HG03108 (cell line): ENCODE data around the gene SLC49A4.
"Not testable (repeated sequence)": the region's sequence is repeated elsewhere in the genome, so short reads cannot be mapped to it uniquely, and the experiment has no call there.

Source experiments
- ATAC-seq: cut with Tn5 transposase; IDR thresholded peaks from one replicate; pipeline ENCODE4 v1.9.1; 2021; ENCODE audit warnings: moderate library complexity; ENCODE audit not compliant: unreplicated experiment

Gene SLC49A4

GRCh38 chr3:122794779-122795673, at the start of gene SLC49A4:
TSS of gene SLC49A4 (plus strand) at chr3:122795069. CDS start at chr3:122795193, 124 bp downstream.
- peak; percentile 62 for ATAC-seq

- ATAC-seq: no peak
Observed at GRCh38 chr3:122745369-122746021, 49.4 kb upstream of the SLC49A4 start.

- ATAC-seq: not testable (repeated sequence)
Observed at GRCh38 chr3:122747295-122747694, 47.6 kb upstream of the SLC49A4 start.

- no peak for ATAC-seq
Observed at GRCh38 chr3:122748347-122748746, 46.5 kb upstream of the SLC49A4 start.

- ATAC-seq: peak; percentile 63
Observed at GRCh38 chr3:122754929-122755328, 39.9 kb upstream of the SLC49A4 start.

GRCh38 chr3:122755491-122755890, 39.4 kb upstream of the SLC49A4 start:
- no peak for ATAC-seq

GRCh38 chr3:122758877-122759560, 35.9 kb upstream of the SLC49A4 start:
- ATAC-seq: no peak

- no peak for ATAC-seq
Observed at GRCh38 chr3:122760453-122761271, 34.2 kb upstream of the SLC49A4 start.

- ATAC-seq: no peak
Observed at GRCh38 chr3:122766430-122766829, 28.4 kb upstream of the SLC49A4 start.

- no peak for ATAC-seq
Observed at GRCh38 chr3:122767540-122768372, 27.1 kb upstream of the SLC49A4 start.

GRCh38 chr3:122770521-122771202, 24.2 kb upstream of the SLC49A4 start:
- no peak for ATAC-seq

GRCh38 chr3:122772827-122773226, 22.0 kb upstream of the SLC49A4 start:
- no peak for ATAC-seq

GRCh38 chr3:122773944-122774509, 20.8 kb upstream of the SLC49A4 start:
- ATAC-seq: peak; percentile 66

- ATAC-seq: no peak
Observed at GRCh38 chr3:122774564-122774963, 20.3 kb upstream of the SLC49A4 start.

- no peak for ATAC-seq
Observed at GRCh38 chr3:122776675-122777468, 18.0 kb upstream of the SLC49A4 start.

GRCh38 chr3:122777563-122777962, 17.3 kb upstream of the SLC49A4 start:
- ATAC-seq: no peak

- ATAC-seq: no peak
Observed at GRCh38 chr3:122782804-122783203, 12.1 kb upstream of the SLC49A4 start.

GRCh38 chr3:122784436-122784835, 10.4 kb upstream of the SLC49A4 start:
- no peak for ATAC-seq
